K562 (cell line): ENCODE results near the gene ACBD6. TPM values are rescaled to one million over a fixed set of nuclear protein-coding genes. Genes with fewer than 3 reads are reported as not detected.
A peak's percentile ranks its signal among the peaks of the same experiment; 100 is the strongest.

ENCODE experiments used
- C11orf30 ChIP-seq: fragments of 450-650 bp; IDR thresholded peaks from 2 replicates; pipeline ENCODE4 v1.6.1; 2016; ENCODE audit warnings: low read depth, mild to moderate bottlenecking
- EHMT2 ChIP-seq: fragments of 450-650 bp; IDR thresholded peaks from 2 replicates; pipeline ENCODE4 v1.6.1; 2018; ENCODE audit warnings: antibody characterized with exemption
- HNRNPK ChIP-seq: fragments of 200-400 bp; formaldehyde crosslinking; IDR thresholded peaks from one replicate; pipeline ENCODE4 v1.6.1; 2018; ENCODE audit warnings: mild to moderate bottlenecking, low read depth, low read length; ENCODE audit not compliant: poor library complexity, severe bottlenecking
- JUNB ChIP-seq: fragments of 450-650 bp; formaldehyde crosslinking; conservative IDR thresholded peaks from 2 replicates; pipeline ENCODE4 v1.4.0; 2020; ENCODE audit warnings: mild to moderate bottlenecking
- MAFF ChIP-seq: IDR thresholded peaks from 2 replicates; pipeline ENCODE4 v1.6.1; 2012; ENCODE audit warnings: low read length, improper control_type of control experiment
- MAFG ChIP-seq: fragments of 450-650 bp; conservative IDR thresholded peaks from 2 replicates; pipeline ENCODE4 v1.6.1; 2016; ENCODE audit warnings: missing genetic modification characterization, missing compliant biosample characterization
- MAFK ChIP-seq: IDR thresholded peaks from 2 replicates; pipeline ENCODE4 v1.6.1; 2011; ENCODE audit warnings: low read length, improper control_type of control experiment
- NFE2 ChIP-seq: IDR thresholded peaks from 2 replicates; pipeline ENCODE4 v1.6.1; 2014; ENCODE audit warnings: antibody characterized with exemption, low read depth
- RBBP5 ChIP-seq: fragments of 200-600 bp; sonication (generic); IDR thresholded peaks from 2 replicates; pipeline ENCODE4 v1.6.1; 2012; ENCODE audit warnings: borderline replicate concordance, mild to moderate bottlenecking, low read length, control low read depth, inconsistent platforms; ENCODE audit not compliant: insufficient read depth, poor library complexity, severe bottlenecking
- RBM25 ChIP-seq: fragments of 200-400 bp; formaldehyde crosslinking; IDR thresholded peaks from 2 replicates; pipeline ENCODE4 v1.6.1; 2018; ENCODE audit warnings: low read length, low read depth, moderate library complexity; ENCODE audit not compliant: severe bottlenecking
- RBM34 ChIP-seq: fragments of 200-400 bp; formaldehyde crosslinking; IDR thresholded peaks from 2 replicates; pipeline ENCODE4 v1.6.1; 2018; ENCODE audit warnings: low read length, borderline replicate concordance; ENCODE audit not compliant: insufficient read depth
- RNF219 ChIP-seq: fragments of 250-450 bp; sonication (Bioruptor Pico); IDR thresholded peaks from 2 replicates; pipeline ENCODE4 v1.5.0; 2022; ENCODE audit warnings: mild to moderate bottlenecking
- STAT6 ChIP-seq: sonication (generic); formaldehyde crosslinking; IDR thresholded peaks from 2 replicates; pipeline ENCODE4 v1.8.1; 2023; ENCODE audit warnings: mild to moderate bottlenecking, missing genetic modification reagents
- TBP ChIP-seq: optimal IDR thresholded peaks from 2 replicates; pipeline ENCODE3; 2011; ENCODE audit warnings: low read depth, low read length, improper control_type of control experiment
- TSC22D4 ChIP-seq: fragments of 450-650 bp; IDR thresholded peaks from 2 replicates; pipeline ENCODE4 v1.6.1; 2016; ENCODE audit warnings: missing genetic modification characterization, missing biosample characterization, control low read depth
- ZFP30 ChIP-seq: fragments of 250-450 bp; sonication (Bioruptor Pico); IDR thresholded peaks from 2 replicates; pipeline ENCODE4 v1.8.0; 2022; ENCODE audit warnings: moderate library complexity, mild to moderate bottlenecking, inconsistent platforms, borderline replicate concordance
- ZNF316 ChIP-seq: fragments of 450-650 bp; IDR thresholded peaks from 2 replicates; pipeline ENCODE4 v1.6.1; 2016
- polyA plus RNA-seq, 8 experiments: library from polyadenylated mRNA; depleted of rRNA in 4 of 8; stranded (reverse) in 5 of 8; unstranded in 3 of 8; fragments of >200 nt; fragmentation: Nextera tagmentation in 2 of 8; fragmentation: Illumina TruSeq in 1 of 8; extraction: Ambion mirVana in 2 of 8; extraction: Trizol in 1 of 8; gene quantifications; 2 replicates each; pipeline versions ENCODE4 v1.2.1 to v1.2.3, GENCODE V29; 2011 to 2014; ENCODE audit warnings: inconsistent platforms in 1 of 8, missing spikeins in 1 of 8
- total RNA-seq, 7 experiments: library from RNA; depleted of rRNA in 6 of 7; stranded (reverse); fragments of >200 nt in 6 of 7; fragmentation: Illumina TruSeq in 2 of 7; extraction: Trizol in 2 of 7; gene quantifications; 2 replicates each; pipeline versions ENCODE4 v1.2.1 to v1.2.3, GENCODE V29; 2011 to 2021; ENCODE audit warnings: low replicate concordance in 1 of 7
- TF ChIP-seq, protein P1 (sequence below), 3 experiments: fragments of 200-800 bp in 1 of 3; sonication (Bioruptor generic) in 1 of 3; sonication (generic) in 1 of 3; formaldehyde crosslinking in 1 of 3; IDR thresholded peaks; 2 replicates each; pipeline versions ENCODE4 v1.6.1 to v1.8.0; 2016 to 2022; ENCODE audit warnings: mild to moderate bottlenecking in 2 of 3, missing compliant biosample characterization in 2 of 3, missing genetic modification characterization in 2 of 3, missing genetic modification reagents in 1 of 3

ACBD6 gene
- total and polyA plus RNA-seq, 9 of the 15 experiments (the other 6 are each of a cell fraction or from before 2014, with no cell fraction given): 16.9 to 107 (median 77.7) TPM

DNA sequence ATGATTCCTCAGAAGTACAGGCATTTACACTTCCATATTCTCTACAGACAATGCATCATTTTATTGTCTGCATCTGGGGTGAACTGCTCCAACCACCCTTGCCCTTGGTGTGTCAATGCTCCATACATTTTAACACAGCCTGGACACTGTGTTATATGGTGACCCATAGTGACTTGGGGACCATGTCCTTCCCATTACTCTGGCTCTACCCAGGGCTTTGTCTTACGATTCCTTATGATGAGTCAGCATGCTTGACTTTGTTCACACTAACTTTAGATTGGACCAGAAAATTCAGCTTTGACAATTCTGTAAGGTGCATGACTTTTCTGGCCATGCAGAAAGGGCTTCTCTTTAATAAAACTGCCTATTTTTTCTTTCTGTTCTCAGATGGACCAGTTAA is 49.6 kb upstream of the ACBD6 start (continued):
- TF ChIP-seq STAT6 (CRISPR knock-in tag): no peak
- TF ChIP-seq RNF219 (CRISPR knock-in tag): no peak
- no peak; the same call in 1 of the 2 replicates for TF ChIP-seq JUNB (CRISPR knock-in tag)
- no peak for TF ChIP-seq RBM25
- no peak for TF ChIP-seq RBBP5
- peak; percentile 99 for TF ChIP-seq ZNF316
- no peak for TF ChIP-seq TBP
- TF ChIP-seq, protein P1, sequence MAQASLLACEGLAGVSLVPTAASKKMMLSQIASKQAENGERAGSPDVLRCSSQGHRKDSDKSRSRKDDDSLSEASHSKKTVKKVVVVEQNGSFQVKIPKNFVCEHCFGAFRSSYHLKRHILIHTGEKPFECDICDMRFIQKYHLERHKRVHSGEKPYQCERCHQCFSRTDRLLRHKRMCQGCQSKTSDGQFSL (CRISPR knock-in tag; IDR thresholded peaks at IDR 0.05): no peak
- TF ChIP-seq, protein P1 (tag; IDR thresholded peaks at IDR 0.05): no peak
- no peak for TF ChIP-seq HNRNPK
- TF ChIP-seq EHMT2: peak; percentile 60
- peak; percentile 94 for TF ChIP-seq MAFG (tag)
- peak; percentile 81 for TF ChIP-seq NFE2
- no peak for TF ChIP-seq RBM34
- no peak for TF ChIP-seq ZFP30
- peak; percentile 93 for TF ChIP-seq MAFK
- peak; percentile 92 for TF ChIP-seq MAFF
- peak; percentile 97 for TF ChIP-seq C11orf30
- TF ChIP-seq TSC22D4: no peak
- TF ChIP-seq, all 486 proteins: peak for 8
